ENCODE results near the gene TTC28. TPM values are rescaled to one million over a fixed set of nuclear protein-coding genes. Genes with fewer than 3 reads are reported as not detected.

TTC28 gene
- polyA plus RNA-seq, 1 donor from 2014 or later, result 14.8 TPM

GRCh38 chr22:28021116-28021997, 658.3 kb downstream of the TTC28 start:
- Histone ChIP-seq H3K79me2 (replicated peaks; ENCODE audit: insufficient read depth, low read length) (no peaks in the 10 kb centered on the region), H3K4me3 (ENCODE audit: low read length) (peak overlapping the region; percentile 29), H3K27ac (ENCODE audit: low read length) (peak overlapping the region; percentile 74), H3K27me3 (ENCODE audit: insufficient read depth, low read depth, low read length) (no peaks in the 10 kb centered on the region), H3K9me3 (ENCODE audit: low read length) (no peaks in the 10 kb centered on the region), H4K20me1 (ENCODE audit: insufficient read depth) (no peaks in the 10 kb centered on the region), H3F3A (ENCODE audit: insufficient read depth, low read length, poor library complexity, severe bottlenecking) (no peaks in the 10 kb centered on the region), H3K9ac (ENCODE audit: low read length) (peak overlapping the region; percentile 53), H3K9me2 (ENCODE audit: insufficient read depth, low read length) (no peaks in the 10 kb centered on the region), H3K36me3 (ENCODE audit: insufficient read depth, low read length) (peaks cover 2% of the 10 kb centered on the region), H2AFZ (ENCODE audit: low read depth, low read length) (no peak overlapping the region), H3K4me2 (ENCODE audit: low read length) (no peak overlapping the region)
- TF ChIP-seq SMC3 (conservative IDR thresholded peaks at IDR 0.05; ENCODE audit: poor library complexity) (no peak), CTCF (IDR thresholded peaks at IDR 0.05; ENCODE audit: poor library complexity, severe bottlenecking) (no peak), TAF1 (IDR thresholded peaks at IDR 0.05; ENCODE audit: low read depth) (no peak), RAD21 (conservative IDR thresholded peaks at IDR 0.05) (no peak), EZH2 (IDR thresholded peaks at IDR 0.05; ENCODE audit: borderline replicate concordance, insufficient read depth, low read length, poor library complexity, severe bottlenecking) (no peak)

- Histone ChIP-seq H3F3A (ENCODE audit: insufficient read depth, low read length, poor library complexity, severe bottlenecking) (peaks cover 7% of the 10 kb centered on the region), H3K27me3 (ENCODE audit: insufficient read depth, low read depth, low read length) (no peaks in the 10 kb centered on the region), H3K27ac (ENCODE audit: low read length) (peak overlapping the region; percentile 74), H3K36me3 (ENCODE audit: insufficient read depth, low read length) (no peaks in the 10 kb centered on the region), H3K9me2 (ENCODE audit: insufficient read depth, low read length) (no peaks in the 10 kb centered on the region), H4K20me1 (ENCODE audit: insufficient read depth) (no peaks in the 10 kb centered on the region), H3K4me2 (ENCODE audit: low read length) (no peak overlapping the region), H3K9me3 (ENCODE audit: low read length) (no peaks in the 10 kb centered on the region), H3K9ac (ENCODE audit: low read length) (peak overlapping the region; percentile 53), H2AFZ (ENCODE audit: low read depth, low read length) (no peak overlapping the region), H3K79me2 (replicated peaks; ENCODE audit: insufficient read depth, low read length) (no peaks in the 10 kb centered on the region), H3K4me3 (ENCODE audit: low read length) (peak overlapping the region; percentile 29)
- peak; percentile 91 for TF ChIP-seq RAD21 (conservative IDR thresholded peaks at IDR 0.05)
- no peak for TF ChIP-seq MXI1 (conservative IDR thresholded peaks at IDR 0.05; ENCODE audit: poor library complexity, severe bottlenecking)
- TF ChIP-seq CTCF (IDR thresholded peaks at IDR 0.05; ENCODE audit: poor library complexity, severe bottlenecking), result peak; percentile 96
- peak; percentile 92 for TF ChIP-seq SMC3 (conservative IDR thresholded peaks at IDR 0.05; ENCODE audit: poor library complexity)
- no peak for TF ChIP-seq EZH2 (IDR thresholded peaks at IDR 0.05; ENCODE audit: borderline replicate concordance, insufficient read depth, low read length, poor library complexity, severe bottlenecking)
- TF ChIP-seq POLR2AphosphoS5 (IDR thresholded peaks at IDR 0.05), result peak; percentile 32
- no peak for TF ChIP-seq TAF1 (IDR thresholded peaks at IDR 0.05; ENCODE audit: low read depth)
- TF ChIP-seq REST (IDR thresholded peaks at IDR 0.05; ENCODE audit: borderline replicate concordance), result no peak
- TF ChIP-seq EP300 (conservative IDR thresholded peaks at IDR 0.05; ENCODE audit: poor library complexity, severe bottlenecking), result no peak
Observed at GRCh38 chr22:28019881-28020861, 659.5 kb downstream of the TTC28 start.

Measured in neural cell (in vitro differentiated cells).